Endometrium (tissue), 2 donors: Measurements from ENCODE around the gene VPREB1.
"Not testable (repeated sequence)": the region's sequence is repeated elsewhere in the genome, so short reads cannot be mapped to it uniquely, and the experiment has no call there.

ENCODE experiments used
- FAIRE-seq: peaks from 2 replicates; lab custom pipeline; 2012; peaks lifted over from hg19 to GRCh38; lab: Jason Lieb, UNC
- donor health status: control.
- donor health status: control.

Gene VPREB1

GRCh38 chr22:22244316-22245250, at the start of gene VPREB1:
Gene VPREB1 (plus strand): TSS chr22:22244786. CDS start chr22:22244814, 28 bp downstream.
- no peak for FAIRE-seq

DNA sequence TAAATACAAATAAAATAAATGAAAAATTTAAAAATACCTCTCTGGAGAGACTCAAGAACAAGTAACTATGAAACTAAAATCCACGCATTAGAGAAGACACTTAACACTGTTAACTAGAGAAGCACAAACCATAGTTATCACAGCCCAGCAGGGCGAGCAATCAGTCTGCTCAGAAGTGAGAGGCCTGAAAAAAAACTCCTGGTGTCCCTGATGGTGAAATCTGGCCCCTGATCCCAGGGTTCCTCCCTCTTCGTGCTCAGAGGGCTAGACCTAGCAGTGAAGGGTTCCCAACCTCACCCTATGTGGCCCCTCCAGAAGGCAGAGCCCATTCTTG, 49.7 kb upstream of the VPREB1 start:
- no peak for FAIRE-seq

DNA sequence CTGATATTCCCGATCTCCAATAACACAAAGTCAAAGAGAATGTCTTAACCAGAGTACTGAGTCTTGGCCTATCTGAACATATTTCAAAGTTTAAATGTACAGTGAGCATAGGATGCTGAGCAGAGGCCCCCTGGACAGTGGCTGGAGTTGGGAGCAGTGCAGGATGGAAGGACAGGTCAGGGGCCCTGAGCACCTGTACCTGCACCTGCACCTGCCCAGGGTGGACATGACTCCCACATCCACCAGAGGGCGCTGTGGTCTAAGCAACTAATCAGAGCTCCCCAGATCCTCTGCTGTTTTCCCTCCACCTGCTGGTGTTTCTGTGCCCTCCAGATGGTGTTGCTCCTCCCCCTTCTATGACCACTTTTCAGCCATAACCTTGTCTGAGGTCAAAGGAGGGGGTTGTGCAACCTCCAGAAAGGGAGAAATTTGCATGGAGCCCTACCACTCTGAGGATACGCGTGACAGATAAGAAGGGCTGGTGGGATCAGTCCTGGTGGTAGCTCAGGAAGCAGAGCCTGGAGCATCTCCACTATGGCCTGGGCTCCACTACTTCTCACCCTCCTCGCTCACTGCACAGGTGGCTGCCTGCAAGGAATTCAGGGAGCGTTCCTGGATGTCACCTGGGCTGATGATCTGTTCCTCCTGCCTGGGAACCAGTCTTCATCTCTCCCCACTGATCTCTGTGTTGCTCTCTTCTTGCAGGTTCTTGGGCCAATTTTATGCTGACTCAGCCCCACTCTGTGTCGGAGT, 49.1 kb upstream of the VPREB1 start:
- no peak for FAIRE-seq

- FAIRE-seq: no peak
These were observed 48.5 kb upstream of the VPREB1 start for GRCh38 chr22:22196018-22196533.

- no peak for FAIRE-seq
These were observed 47.6 kb upstream of the VPREB1 start for GRCh38 chr22:22196833-22197477.

- FAIRE-seq: no peak
These were observed 46.6 kb upstream of the VPREB1 start for GRCh38 chr22:22197993-22198402.

DNA sequence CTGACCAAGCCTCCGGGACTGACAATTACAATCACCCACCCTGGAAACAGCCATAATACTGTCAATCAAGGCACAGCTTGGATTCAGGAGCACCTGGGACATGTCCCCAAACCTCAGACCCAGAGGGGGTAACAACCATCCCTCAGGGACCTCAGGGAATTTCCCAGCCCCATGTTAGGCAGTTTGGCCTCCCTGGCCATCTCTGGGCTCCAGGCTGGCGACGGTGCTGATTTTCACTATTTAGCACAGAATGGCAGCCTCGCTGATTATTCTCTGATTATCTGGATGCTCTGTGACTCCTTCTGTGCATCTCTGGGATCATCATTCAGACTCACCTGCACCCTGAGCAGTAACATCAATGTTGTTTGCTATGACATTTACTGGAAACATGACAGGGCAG, 45.8 kb upstream of the VPREB1 start:
- no peak for FAIRE-seq

DNA sequence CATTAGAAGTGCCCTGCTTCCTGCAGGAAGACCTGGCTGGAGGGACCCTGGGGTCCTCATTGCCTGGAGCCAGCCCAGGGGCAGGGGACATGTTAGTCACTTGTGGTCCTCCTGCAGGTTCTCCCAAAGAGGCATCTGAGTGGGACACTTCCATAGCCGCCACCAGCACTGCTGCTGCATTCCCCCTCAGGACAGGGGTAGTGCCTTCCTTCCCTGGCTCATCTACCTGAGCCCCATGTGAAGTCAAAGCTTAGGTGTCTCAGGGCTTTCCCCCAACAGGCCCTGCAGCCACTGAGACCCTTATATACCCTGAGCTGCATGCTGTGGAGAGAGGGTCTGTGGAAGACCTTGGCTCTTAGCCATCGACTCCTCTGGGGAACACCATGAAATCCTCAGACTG, 45.0 kb upstream of the VPREB1 start:
- no peak for FAIRE-seq

DNA sequence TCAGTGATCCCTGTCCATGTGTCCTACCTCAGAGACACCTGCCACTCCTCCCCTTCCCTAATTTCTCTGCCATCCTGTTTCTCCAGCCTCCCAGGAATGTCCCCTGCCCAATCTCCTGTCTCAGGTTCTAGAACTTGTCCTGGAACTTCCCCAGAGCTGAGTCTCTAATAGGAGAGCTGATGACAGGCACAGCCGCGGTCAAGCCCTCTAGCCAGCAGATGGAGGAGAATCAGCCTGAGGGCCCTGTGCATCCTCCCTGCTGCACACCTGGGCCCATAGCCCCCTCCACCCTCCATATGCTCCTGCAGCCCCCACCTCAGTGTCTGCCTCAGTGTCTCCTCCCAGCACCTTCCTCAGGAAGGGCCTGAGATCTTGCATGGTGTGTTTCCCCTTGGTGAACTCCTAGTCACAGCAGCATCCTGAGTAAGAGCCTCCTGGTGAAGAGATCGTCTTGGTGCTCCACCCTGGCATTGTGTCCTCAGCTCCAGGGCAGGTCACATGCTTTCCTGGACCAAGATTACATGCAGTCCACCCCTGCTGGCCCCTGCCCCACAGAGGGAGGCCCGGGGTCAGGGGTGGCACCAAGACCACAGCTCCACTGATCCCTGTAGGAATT, 43.9 kb upstream of the VPREB1 start:
- no peak for FAIRE-seq

DNA sequence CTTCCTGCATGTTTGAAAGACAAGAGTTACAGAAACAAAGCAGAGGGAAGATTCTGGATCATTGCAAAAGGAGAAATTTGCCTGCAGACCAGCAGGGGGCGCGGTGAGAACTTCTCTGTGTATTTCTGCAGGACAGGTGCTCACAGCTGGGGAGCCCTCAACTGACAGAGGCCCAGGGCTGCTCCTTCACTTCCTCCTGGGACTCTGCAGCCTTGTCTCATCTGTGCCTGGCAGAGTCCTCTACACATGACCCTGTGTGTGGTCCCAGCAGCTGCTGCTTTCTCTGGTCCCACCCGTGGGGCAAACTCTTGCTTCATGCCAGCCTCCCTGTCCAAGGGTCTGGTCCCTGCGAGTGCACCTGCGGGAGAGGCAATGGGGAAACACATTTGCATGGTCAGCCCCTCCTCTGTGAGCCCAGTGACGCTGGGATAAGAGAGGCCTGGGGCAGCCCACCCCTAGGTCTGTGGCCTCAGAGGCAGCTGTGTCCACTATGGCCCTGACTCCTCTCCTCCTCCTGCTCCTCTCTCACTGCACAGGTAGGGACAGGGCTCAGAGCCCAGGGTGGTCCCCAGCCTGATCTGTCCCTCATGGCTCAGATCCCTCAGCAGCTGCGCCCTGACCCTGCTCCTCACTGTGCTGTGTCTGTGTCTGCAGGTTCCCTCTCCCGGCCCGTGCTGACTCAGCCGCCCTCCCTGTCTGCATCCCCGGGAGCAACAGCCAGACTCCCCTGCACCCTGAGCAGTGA, 43.2 kb upstream of the VPREB1 start:
- no peak for FAIRE-seq

DNA sequence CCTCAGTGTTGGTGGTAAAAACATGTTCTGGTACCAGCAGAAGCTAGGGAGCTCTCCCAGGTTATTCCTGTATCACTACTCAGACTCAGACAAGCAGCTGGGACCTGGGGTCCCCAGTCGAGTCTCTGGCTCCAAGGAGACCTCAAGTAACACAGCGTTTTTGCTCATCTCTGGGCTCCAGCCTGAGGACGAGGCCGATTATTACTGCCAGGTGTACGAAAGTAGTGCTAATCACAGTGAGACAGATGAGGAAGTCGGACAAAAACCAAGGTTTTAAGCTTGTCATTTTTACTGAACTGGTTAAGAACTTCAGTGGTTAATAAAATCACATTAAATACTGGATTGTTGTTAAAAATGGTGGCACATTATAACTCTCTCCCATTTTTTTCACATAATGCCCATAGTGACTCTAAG, 42.6 kb upstream of the VPREB1 start:
- no peak for FAIRE-seq

DNA sequence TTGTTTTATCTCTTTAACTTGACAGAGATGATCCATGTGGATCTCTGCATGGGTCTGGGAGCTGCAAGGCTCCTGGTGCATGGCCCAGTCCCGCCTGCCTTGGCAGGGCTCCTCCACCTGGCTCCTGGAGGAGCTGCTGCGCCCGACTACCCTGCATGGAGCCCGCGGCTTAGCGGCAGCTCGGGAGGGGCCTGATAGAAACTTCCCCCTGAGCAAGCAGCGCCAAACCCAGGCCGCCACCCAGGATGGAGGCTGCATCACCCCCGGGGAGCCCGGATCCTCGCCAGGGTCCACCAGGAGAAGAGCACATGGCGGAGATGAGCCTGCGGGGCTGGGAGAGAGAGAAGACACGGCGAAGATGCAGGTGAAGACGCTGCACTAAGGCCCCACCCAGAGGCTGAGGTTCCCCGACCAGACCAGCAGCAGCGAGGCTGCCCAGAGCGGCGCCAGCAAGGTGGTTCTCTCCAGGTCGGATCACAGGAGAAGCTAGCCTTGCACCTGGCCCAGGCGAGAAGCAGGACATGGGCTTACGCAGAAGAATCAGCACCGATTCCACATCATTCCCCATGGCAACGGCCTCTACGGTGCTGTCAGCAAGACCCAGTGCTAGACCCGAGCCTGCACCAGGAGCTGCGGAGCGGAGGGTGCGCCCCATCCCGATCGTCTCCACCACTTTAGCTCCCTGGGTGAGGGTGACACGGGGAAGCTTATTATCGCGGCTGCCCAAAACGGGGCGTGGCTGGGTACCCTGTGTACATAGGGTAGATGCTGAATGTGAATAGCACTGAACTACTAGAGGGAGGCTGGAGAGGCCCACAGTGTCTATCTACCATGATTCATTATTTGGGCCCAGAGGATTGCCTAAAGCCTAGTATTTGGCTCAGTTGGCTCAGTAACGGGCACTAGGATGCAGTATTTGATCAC, 41.3 kb upstream of the VPREB1 start:
- no peak for FAIRE-seq

GRCh38 chr22:22207845-22208564, 36.6 kb upstream of the VPREB1 start:
- no peak for FAIRE-seq

DNA sequence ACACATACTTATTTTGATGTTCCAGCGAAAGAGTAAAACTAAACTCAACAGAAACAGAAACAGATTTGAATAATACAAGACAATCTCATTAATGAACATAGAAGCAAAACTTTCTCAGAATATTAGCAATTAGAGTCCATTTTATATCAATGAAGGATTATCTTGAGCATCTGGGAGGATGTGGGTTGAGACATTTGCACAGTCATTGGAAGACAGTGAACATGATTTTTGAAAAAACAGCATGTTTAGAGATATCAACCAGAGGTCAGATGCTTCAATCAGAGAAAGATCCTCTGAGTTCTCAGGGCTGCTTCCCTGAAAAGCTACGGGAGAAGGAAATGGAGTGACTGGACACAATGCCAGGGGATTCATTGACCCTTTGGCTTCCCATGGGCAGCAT, 35.9 kb upstream of the VPREB1 start:
- no peak for FAIRE-seq

- FAIRE-seq: not testable (repeated sequence)
These were observed 35.4 kb upstream of the VPREB1 start for GRCh38 chr22:22209080-22209640.

DNA sequence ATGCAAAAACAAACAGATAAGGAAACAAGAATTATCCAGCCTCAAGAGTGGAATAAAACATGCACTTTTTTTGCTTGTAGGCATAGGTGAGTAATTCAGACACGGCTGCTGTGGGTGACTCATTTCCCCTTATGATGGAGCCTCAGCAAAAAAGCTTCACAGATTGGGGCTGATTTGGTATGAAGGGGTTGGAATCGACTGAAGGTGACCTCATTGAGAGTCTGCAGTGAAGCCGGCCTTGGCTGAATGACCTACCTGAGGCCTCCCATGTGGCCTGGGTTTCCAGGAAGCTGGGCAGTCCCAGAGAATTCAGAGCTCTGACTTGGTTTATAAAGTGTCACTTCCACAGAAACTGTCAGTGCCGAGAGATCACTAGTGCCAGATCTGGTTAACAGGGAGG, 34.2 kb upstream of the VPREB1 start:
- FAIRE-seq: no peak

DNA sequence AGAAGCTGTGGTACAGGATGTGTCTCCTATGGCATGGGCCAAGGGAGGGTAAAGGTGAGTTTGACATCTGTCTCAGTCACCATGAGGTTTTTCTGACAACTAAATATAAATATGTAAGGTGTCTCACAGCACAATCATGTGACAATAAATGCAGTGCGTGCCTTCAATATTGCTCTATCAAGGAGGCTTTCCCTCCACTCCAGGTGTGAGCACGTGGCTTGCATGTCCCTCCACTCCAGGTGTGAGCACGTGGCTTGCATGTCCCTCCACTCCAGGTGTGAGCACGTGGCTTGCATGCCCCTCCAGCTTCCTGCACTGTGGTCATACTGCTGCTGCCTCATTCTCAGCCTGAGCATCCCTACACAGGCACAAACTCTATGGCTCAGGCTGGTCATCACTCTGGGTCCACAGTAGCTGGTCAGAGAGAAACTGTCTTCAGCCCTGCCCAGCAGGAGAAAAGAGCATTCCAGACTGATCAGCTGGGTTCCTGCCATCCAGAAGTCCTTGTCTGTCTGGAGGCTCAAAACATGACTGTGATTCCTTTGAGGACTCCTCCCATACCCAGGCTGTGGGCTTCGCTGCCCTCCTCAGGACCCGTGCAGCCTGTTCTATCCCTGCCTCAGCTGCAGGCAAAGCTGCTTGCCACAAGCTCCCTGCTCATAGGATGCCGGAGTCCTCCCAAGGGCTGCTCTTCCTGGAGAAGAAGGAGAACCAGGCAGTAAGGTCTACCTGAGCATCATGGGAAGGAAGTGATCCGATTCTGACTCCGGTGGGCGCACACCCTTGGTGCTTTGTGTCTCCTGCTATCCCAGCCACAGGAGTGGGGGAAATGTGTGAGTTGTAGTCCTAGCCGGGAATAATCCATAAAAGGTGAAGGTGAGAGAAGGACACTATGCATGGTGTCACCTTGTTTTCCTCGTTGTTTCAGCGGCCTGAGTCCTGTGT, 33.4 kb upstream of the VPREB1 start:
- no peak for FAIRE-seq

DNA sequence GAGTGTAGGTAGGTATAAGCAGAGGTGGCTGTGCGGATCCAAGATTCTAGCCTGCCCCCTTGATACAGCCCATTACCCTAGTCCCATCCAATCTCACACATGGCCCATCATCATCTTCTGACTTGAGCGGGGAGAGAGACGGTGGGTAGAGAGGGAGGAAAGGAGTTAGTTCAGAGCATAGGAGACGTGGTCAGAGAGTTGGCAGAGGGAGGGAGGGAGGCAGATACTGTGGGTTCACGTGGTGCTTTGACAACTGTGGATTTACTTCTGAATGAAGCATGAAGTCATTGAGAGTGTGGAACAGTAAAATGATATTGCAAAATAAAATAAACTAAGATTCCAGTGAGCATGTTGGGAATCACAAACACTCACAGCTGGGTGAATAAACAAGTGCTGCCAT, 31.4 kb upstream of the VPREB1 start:
- FAIRE-seq: no peak
